IPS-20b (cell line): ENCODE results near the gene KCNJ3.

Source experiments
- H3K27ac ChIP-seq: one replicate; pipeline ENCODE4 v1.5.1; 2013; ENCODE audit warnings: low read length
- H3K27me3 ChIP-seq: 2 replicates; pipeline ENCODE4 v1.6.1; 2013; ENCODE audit warnings: mild to moderate bottlenecking, low read length, inconsistent platforms; ENCODE audit not compliant: insufficient read depth
- H3K36me3 ChIP-seq: 2 replicates; pipeline ENCODE4 v1.6.1; 2013; ENCODE audit warnings: low read depth, mild to moderate bottlenecking, inconsistent platforms, low read length, moderate library complexity; ENCODE audit not compliant: insufficient read depth
- H3K4me1 ChIP-seq: 2 replicates; pipeline ENCODE4 v1.6.1; 2013; ENCODE audit warnings: mild to moderate bottlenecking, control low read depth, inconsistent platforms, low read length, moderate library complexity; ENCODE audit not compliant: insufficient read depth
- H3K4me3 ChIP-seq: 2 replicates; pipeline ENCODE4 v1.5.1; 2013; ENCODE audit warnings: mild to moderate bottlenecking, low read length, inconsistent platforms
- H3K9ac ChIP-seq: 2 replicates; pipeline ENCODE4 v1.6.1; 2013; ENCODE audit warnings: low read depth, mild to moderate bottlenecking, inconsistent platforms, low read length, moderate library complexity
- H3K9me3 ChIP-seq: 2 replicates; pipeline ENCODE4 v1.6.1; 2013; ENCODE audit warnings: mild to moderate bottlenecking, low read depth, low read length, inconsistent platforms; ENCODE audit not compliant: insufficient read depth

KCNJ3 gene

GRCh38 chr2:154698296-154698720, at the start of gene KCNJ3:
Gene KCNJ3, plus strand, starts transcription at chr2:154698695. Its CDS starts 81 bp downstream, at chr2:154698776.
- no peaks in the 10 kb centered on the region for H3K36me3 ChIP-seq

GRCh38 chr2:154655499-154655898, 43.0 kb upstream of the KCNJ3 start:
- H3K9ac ChIP-seq: no peak overlapping the region
- no peak overlapping the region for H3K4me3 ChIP-seq
- H3K27me3 ChIP-seq: no peaks in the 10 kb centered on the region
- H3K4me1 ChIP-seq: peaks cover 4% of the 10 kb centered on the region; the same call in 1 of the 2 replicates
- H3K27ac ChIP-seq: no peak overlapping the region
- H3K36me3 ChIP-seq: no peaks in the 10 kb centered on the region
- no peaks in the 10 kb centered on the region for H3K9me3 ChIP-seq

More at GRCh38 chr2:154698296-154698720, at the start of gene KCNJ3:
- Histone ChIP-seq H3K27me3 (peaks cover 43% of the 10 kb centered on the region), H3K4me3 (peak within 1 kb of the TSS; percentile 82), H3K27ac (no peak within 1 kb of the TSS), H3K9ac (peak within 1 kb of the TSS; percentile 53; the same call in 1 of the 2 replicates), H3K9me3 (no peaks in the 10 kb centered on the region), H3K4me1 (no peaks in the 10 kb centered on the region)

GRCh38 chr2:154658854-154659253, 39.6 kb upstream of the KCNJ3 start:
- no peak overlapping the region for H3K27ac ChIP-seq
- H3K9me3 ChIP-seq: no peaks in the 10 kb centered on the region
- no peaks in the 10 kb centered on the region for H3K27me3 ChIP-seq
- H3K4me3 ChIP-seq: no peak overlapping the region
- H3K4me1 ChIP-seq: peaks cover 4% of the 10 kb centered on the region; the same call in 1 of the 2 replicates
- no peaks in the 10 kb centered on the region for H3K36me3 ChIP-seq
- H3K9ac ChIP-seq: no peak overlapping the region

GRCh38 chr2:154664248-154664647, 34.2 kb upstream of the KCNJ3 start:
- no peaks in the 10 kb centered on the region for H3K9me3 ChIP-seq
- H3K36me3 ChIP-seq: no peaks in the 10 kb centered on the region

GRCh38 chr2:154670083-154670482, 28.4 kb upstream of the KCNJ3 start:
- no peaks in the 10 kb centered on the region for H3K9me3 ChIP-seq
- H3K9ac ChIP-seq: no peak overlapping the region

More at GRCh38 chr2:154664248-154664647, 34.2 kb upstream of the KCNJ3 start:
- no peak overlapping the region for H3K27ac ChIP-seq
- no peak overlapping the region for H3K9ac ChIP-seq
- H3K27me3 ChIP-seq: no peaks in the 10 kb centered on the region
- H3K4me1 ChIP-seq: no peaks in the 10 kb centered on the region
- no peak overlapping the region for H3K4me3 ChIP-seq

GRCh38 chr2:154673694-154674093, 24.8 kb upstream of the KCNJ3 start:
- no peaks in the 10 kb centered on the region for H3K4me1 ChIP-seq
- H3K4me3 ChIP-seq: no peak overlapping the region
- no peaks in the 10 kb centered on the region for H3K36me3 ChIP-seq
- H3K27me3 ChIP-seq: no peaks in the 10 kb centered on the region
- no peaks in the 10 kb centered on the region for H3K9me3 ChIP-seq
- H3K27ac ChIP-seq: no peak overlapping the region
- no peak overlapping the region for H3K9ac ChIP-seq

More at GRCh38 chr2:154670083-154670482, 28.4 kb upstream of the KCNJ3 start:
- Histone ChIP-seq H3K36me3 (no peaks in the 10 kb centered on the region), H3K4me3 (no peak overlapping the region), H3K4me1 (no peaks in the 10 kb centered on the region), H3K27me3 (no peaks in the 10 kb centered on the region), H3K27ac (no peak overlapping the region)

- Histone ChIP-seq H3K27me3 (no peaks in the 10 kb centered on the region), H3K36me3 (no peaks in the 10 kb centered on the region), H3K27ac (no peak overlapping the region), H3K4me1 (no peaks in the 10 kb centered on the region), H3K9ac (no peak overlapping the region), H3K9me3 (no peaks in the 10 kb centered on the region), H3K4me3 (no peak overlapping the region)
These were observed 21.1 kb upstream of the KCNJ3 start for GRCh38 chr2:154677401-154677800.

- Histone ChIP-seq H3K4me1 (no peaks in the 10 kb centered on the region), H3K36me3 (no peaks in the 10 kb centered on the region), H3K27ac (no peak overlapping the region), H3K4me3 (no peak overlapping the region), H3K9me3 (no peaks in the 10 kb centered on the region), H3K9ac (no peak overlapping the region), H3K27me3 (no peaks in the 10 kb centered on the region)
These were observed 16.8 kb upstream of the KCNJ3 start for GRCh38 chr2:154681741-154682140.

- no peak overlapping the region for H3K4me3 ChIP-seq
These were observed 12.3 kb upstream of the KCNJ3 start for GRCh38 chr2:154686162-154686561.

GRCh38 chr2:154688373-154688772, 10.1 kb upstream of the KCNJ3 start:
- Histone ChIP-seq H3K4me1 (no peaks in the 10 kb centered on the region), H3K27ac (no peak overlapping the region), H3K36me3 (no peaks in the 10 kb centered on the region), H3K4me3 (no peak overlapping the region), H3K9ac (no peak overlapping the region), H3K9me3 (no peaks in the 10 kb centered on the region), H3K27me3 (no peaks in the 10 kb centered on the region)

More at GRCh38 chr2:154686162-154686561, 12.3 kb upstream of the KCNJ3 start:
- H3K4me1 ChIP-seq: no peaks in the 10 kb centered on the region
- no peaks in the 10 kb centered on the region for H3K36me3 ChIP-seq
- no peaks in the 10 kb centered on the region for H3K27me3 ChIP-seq
- H3K27ac ChIP-seq: no peak overlapping the region
- H3K9me3 ChIP-seq: no peaks in the 10 kb centered on the region
- no peak overlapping the region for H3K9ac ChIP-seq

- Histone ChIP-seq H3K4me3 (no peak overlapping the region), H3K9ac (no peak overlapping the region), H3K27me3 (no peaks in the 10 kb centered on the region), H3K27ac (no peak overlapping the region), H3K4me1 (no peaks in the 10 kb centered on the region), H3K36me3 (no peaks in the 10 kb centered on the region), H3K9me3 (no peaks in the 10 kb centered on the region)
These were observed 9.3 kb upstream of the KCNJ3 start for GRCh38 chr2:154689158-154689557.

- Histone ChIP-seq H3K9ac (no peak overlapping the region), H3K9me3 (no peaks in the 10 kb centered on the region), H3K27ac (no peak overlapping the region), H3K36me3 (no peaks in the 10 kb centered on the region), H3K4me1 (no peaks in the 10 kb centered on the region), H3K4me3 (no peak overlapping the region), H3K27me3 (peaks cover 24% of the 10 kb centered on the region)
These were observed 5.6 kb upstream of the KCNJ3 start for GRCh38 chr2:154692927-154693326.
